ENCODE measurements around the gene MGLL. TPM values are rescaled to one million over a fixed set of nuclear protein-coding genes. Genes with fewer than 3 reads are reported as not detected.

The MGLL gene
- total RNA-seq, 6 experiments from 2014 or later = 128 to 144 (median 129) TPM

DNA sequence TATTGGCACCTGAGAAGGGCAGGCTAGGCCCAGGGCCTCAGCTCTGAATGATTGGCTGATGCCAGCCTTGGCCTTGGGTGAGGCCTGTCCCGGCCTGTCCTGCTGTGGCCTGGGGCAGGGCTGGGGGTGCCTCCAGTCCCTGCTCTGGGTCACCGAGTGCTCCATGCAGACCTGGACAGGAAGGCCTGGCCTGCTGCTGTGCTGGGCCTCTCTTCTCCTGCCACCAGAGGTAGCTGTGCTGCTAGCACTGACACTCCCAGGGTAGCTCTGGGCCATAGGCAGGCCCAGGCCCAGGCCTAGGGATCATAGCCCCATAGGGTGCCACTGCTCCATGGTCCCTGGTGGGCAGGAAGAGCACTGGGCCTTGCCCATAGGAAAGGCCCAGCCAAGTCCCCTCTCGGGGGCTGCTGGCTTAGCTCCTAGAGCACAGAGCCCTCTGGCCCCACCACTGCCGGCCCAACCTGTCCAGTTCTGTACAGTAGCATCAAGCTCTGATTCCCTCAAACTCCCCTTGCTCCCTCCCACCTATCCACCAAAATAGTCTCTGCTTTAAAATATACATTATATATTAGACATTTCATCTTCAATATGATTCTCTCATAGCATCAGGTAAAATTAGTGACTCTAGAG, 131.4 kb downstream of the MGLL start:
- Mint-ChIP-seq H3K9me3 (no peaks in the 10 kb centered on the region), H3K27me3 (ENCODE audit: insufficient read depth) (peaks cover 4% of the 10 kb centered on the region)

DNA sequence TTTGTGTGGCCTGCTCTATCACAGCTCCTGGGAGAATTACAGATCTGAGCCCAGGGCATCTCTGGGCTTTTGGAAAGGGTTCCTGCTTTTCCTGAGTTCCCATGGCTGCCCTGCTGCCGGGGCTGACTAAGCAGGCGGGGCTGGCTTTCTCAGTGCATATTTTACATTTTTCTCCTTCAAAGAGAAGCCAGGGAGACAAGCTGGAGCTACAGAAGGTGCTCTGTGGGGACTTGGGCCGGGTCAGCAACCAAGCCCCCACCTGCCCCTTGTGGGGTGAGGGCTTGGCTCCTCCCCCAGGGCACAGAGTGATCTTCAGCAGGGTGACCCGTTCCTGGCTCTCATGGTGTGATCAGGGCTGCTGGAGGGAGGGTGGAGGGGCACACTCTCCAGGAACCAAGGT, 132.2 kb downstream of the MGLL start:
- Mint-ChIP-seq H3K9me3 (no peaks in the 10 kb centered on the region), H3K4me1 (ENCODE audit: low read depth) (peaks cover 15% of the 10 kb centered on the region), H3K4me3 (peak overlapping the region; percentile 47), H3K36me3 (ENCODE audit: low read depth) (peaks cover 19% of the 10 kb centered on the region; the same call in 1 of the 2 replicates), H3K27ac (peak overlapping the region; percentile 88), H3K27me3 (ENCODE audit: insufficient read depth) (peaks cover 4% of the 10 kb centered on the region)
- peak; percentile 67 for DNase-seq
- TF ChIP-seq, protein P1, sequence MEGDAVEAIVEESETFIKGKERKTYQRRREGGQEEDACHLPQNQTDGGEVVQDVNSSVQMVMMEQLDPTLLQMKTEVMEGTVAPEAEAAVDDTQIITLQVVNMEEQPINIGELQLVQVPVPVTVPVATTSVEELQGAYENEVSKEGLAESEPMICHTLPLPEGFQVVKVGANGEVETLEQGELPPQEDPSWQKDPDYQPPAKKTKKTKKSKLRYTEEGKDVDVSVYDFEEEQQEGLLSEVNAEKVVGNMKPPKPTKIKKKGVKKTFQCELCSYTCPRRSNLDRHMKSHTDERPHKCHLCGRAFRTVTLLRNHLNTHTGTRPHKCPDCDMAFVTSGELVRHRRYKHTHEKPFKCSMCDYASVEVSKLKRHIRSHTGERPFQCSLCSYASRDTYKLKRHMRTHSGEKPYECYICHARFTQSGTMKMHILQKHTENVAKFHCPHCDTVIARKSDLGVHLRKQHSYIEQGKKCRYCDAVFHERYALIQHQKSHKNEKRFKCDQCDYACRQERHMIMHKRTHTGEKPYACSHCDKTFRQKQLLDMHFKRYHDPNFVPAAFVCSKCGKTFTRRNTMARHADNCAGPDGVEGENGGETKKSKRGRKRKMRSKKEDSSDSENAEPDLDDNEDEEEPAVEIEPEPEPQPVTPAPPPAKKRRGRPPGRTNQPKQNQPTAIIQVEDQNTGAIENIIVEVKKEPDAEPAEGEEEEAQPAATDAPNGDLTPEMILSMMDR (IDR thresholded peaks at IDR 0.05) = no peak

More for the DNA sequence above, 131.4 kb downstream of the MGLL start:
- peak; percentile 60 for DNase-seq
- H3K27ac Mint-ChIP-seq = peak overlapping the region; percentile 88
- TF ChIP-seq, protein P1 (IDR thresholded peaks at IDR 0.05) = peak; percentile 87
- peaks cover 17% of the 10 kb centered on the region for H3K4me1 Mint-ChIP-seq (ENCODE audit: low read depth)
- H3K4me3 Mint-ChIP-seq = no peak overlapping the region
- H3K36me3 Mint-ChIP-seq (ENCODE audit: low read depth) = peaks cover 19% of the 10 kb centered on the region; the same call in 1 of the 2 replicates

DNA sequence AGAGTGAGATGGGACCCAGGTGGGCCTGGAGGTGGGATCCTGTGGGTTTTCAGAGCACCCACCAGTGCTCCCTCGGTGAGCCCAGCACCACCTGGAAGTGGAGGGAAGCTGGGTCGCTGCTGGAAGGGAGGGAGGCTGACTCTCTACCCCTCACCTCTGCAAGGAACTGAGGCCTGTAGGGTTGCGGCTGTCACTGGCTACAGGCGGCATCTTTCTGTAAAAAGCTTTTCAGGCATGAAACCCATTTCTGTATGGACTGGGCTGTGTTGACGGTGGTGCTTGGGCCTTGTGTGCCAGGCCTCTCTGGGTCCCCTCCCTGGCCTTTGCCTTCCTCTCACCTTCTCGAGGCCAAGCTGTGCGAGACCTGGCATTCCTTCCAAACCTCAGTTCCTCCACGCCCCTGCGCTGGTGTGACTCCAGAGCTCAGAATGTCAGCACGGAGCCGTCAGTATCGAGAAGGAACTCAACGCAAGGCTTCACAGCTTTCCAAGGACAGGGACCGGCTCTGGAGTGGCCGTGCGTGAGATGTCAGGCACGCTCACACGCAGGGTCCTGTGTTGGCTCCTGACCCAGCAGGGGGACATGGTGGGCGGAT, 133.0 kb downstream of the MGLL start:
- H3K27ac Mint-ChIP-seq = peak overlapping the region; percentile 88

DNA sequence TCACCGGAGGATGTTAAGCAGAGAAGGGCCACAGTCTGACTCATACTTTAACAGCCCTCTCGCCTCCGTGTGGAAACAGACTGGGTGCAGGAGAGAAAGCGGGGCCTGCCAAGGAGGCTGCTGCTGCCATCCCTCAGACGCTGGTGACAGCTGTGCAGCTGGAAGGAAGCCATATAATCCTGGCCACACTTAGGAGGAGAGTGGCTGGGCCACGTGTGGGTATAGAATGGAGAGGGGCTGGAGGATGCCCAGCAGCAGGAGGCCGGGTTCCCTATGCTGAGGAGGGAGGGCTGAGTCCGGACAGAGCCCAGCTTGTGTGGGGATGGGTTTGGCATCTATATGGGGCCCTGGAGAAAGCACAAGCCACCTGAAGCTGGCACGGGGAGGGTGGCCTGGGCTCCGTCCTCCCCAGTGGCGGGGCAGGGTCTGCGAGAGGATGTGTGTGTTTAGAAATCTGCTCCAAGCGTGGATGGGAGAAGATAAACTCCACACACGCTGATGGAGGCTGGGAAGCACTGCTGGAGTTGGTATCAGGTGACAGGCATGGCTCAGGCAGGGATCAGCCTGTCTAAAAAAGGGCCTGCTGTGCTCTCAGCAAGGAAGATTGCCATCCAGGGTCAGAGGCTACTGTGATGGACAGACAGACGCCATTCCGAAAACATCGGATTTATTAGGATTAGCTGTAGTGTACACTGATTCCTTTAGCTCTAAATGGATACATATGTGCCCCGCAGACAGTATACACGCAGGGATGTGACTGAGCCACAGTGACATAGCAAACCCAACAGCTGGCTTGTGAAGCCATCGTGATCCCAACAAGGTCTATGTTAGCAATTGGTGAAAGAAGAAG, 133.7 kb downstream of the MGLL start:
- TF ChIP-seq, protein P1 (IDR thresholded peaks at IDR 0.05) = no peak
- no peak overlapping the region for H3K27ac Mint-ChIP-seq
- H3K4me3 Mint-ChIP-seq = peak overlapping the region; percentile 37; the same call in 1 of the 2 replicates
- peaks cover 8% of the 10 kb centered on the region for H3K27me3 Mint-ChIP-seq (ENCODE audit: insufficient read depth)
- H3K9me3 Mint-ChIP-seq = no peaks in the 10 kb centered on the region
- DNase-seq = no peak
- H3K36me3 Mint-ChIP-seq (ENCODE audit: low read depth) = peaks cover 17% of the 10 kb centered on the region; the same call in 1 of the 2 replicates
- peaks cover 15% of the 10 kb centered on the region for H3K4me1 Mint-ChIP-seq (ENCODE audit: low read depth)

More for the DNA sequence above, 133.0 kb downstream of the MGLL start:
- Mint-ChIP-seq H3K36me3 (ENCODE audit: low read depth) (peaks cover 19% of the 10 kb centered on the region; the same call in 1 of the 2 replicates), H3K4me1 (ENCODE audit: low read depth) (peaks cover 10% of the 10 kb centered on the region), H3K4me3 (no peak overlapping the region), H3K27me3 (ENCODE audit: insufficient read depth) (peaks cover 8% of the 10 kb centered on the region), H3K9me3 (no peaks in the 10 kb centered on the region)
- TF ChIP-seq, protein P1 (IDR thresholded peaks at IDR 0.05) = no peak
- no peak for DNase-seq

DNA sequence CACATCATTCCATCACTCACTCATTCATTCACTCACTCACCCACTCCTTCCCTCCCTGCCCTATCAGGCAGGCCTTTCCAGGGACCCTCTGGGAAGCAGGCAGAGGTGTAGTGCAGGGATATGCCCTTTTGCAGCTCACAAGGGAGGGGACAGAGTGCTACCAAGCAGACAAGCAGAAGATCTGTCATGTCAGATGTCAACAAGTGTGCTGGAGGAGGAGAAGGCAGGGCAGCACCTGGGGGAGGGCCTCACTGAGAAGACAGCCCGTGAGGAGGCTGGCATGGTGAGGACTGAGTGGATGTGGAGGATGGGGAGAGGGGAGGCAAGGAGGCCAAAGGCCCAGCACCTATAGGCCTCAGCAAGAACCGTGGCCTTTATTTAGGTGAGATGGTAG, 134.3 kb downstream of the MGLL start:
- TF ChIP-seq, protein P1 (IDR thresholded peaks at IDR 0.05) = no peak
- H3K9me3 Mint-ChIP-seq = no peaks in the 10 kb centered on the region
- peaks cover 8% of the 10 kb centered on the region for H3K27me3 Mint-ChIP-seq (ENCODE audit: insufficient read depth)
- DNase-seq = no peak
- no peak overlapping the region; the same call in 1 of the 2 replicates for H3K4me3 Mint-ChIP-seq
- H3K36me3 Mint-ChIP-seq (ENCODE audit: low read depth) = peaks cover 11% of the 10 kb centered on the region; the same call in 1 of the 2 replicates
- no peak overlapping the region for H3K27ac Mint-ChIP-seq
- peaks cover 18% of the 10 kb centered on the region for H3K4me1 Mint-ChIP-seq (ENCODE audit: low read depth)

All from HFFc6 (cell line).